Measurements from ENCODE around the gene SLC35F3.
A peak's percentile ranks its signal among the peaks of the same experiment; 100 is the strongest.

Gene SLC35F3

GRCh38 chr1:233912909-233913308 lies 8.4 kb downstream of the SLC35F3 start:
- no peak for DNase-seq

GRCh38 chr1:233916706-233917105 lies 12.2 kb downstream of the SLC35F3 start:
- no peak for DNase-seq

GRCh38 chr1:233919786-233920185 lies 15.3 kb downstream of the SLC35F3 start:
- no peak for DNase-seq

GRCh38 chr1:233928123-233928522 lies 23.6 kb downstream of the SLC35F3 start:
- no peak for DNase-seq

- no peak for DNase-seq
Measured at GRCh38 chr1:233933339-233933738, 28.9 kb downstream of the SLC35F3 start.

- no peak for DNase-seq
Measured at GRCh38 chr1:233935297-233935868, 30.9 kb downstream of the SLC35F3 start.

- DNase-seq = no peak
Measured at GRCh38 chr1:233936422-233936821, 31.9 kb downstream of the SLC35F3 start.

- no peak for DNase-seq
Measured at GRCh38 chr1:233936842-233937241, 32.4 kb downstream of the SLC35F3 start.

- DNase-seq = no peak
Measured at GRCh38 chr1:233938476-233938875, 34.0 kb downstream of the SLC35F3 start.

GRCh38 chr1:233939451-233939850 lies 35.0 kb downstream of the SLC35F3 start:
- no peak for DNase-seq

GRCh38 chr1:233940908-233941307 lies 36.4 kb downstream of the SLC35F3 start:
- DNase-seq = no peak

- DNase-seq = no peak
Measured at GRCh38 chr1:233944601-233945000, 40.1 kb downstream of the SLC35F3 start.

- DNase-seq = peak; percentile 3
Measured at GRCh38 chr1:233945573-233945972, 41.1 kb downstream of the SLC35F3 start.

GRCh38 chr1:233945979-233946378 lies 41.5 kb downstream of the SLC35F3 start:
- no peak for DNase-seq

GRCh38 chr1:233946724-233947123 lies 42.2 kb downstream of the SLC35F3 start:
- no peak for DNase-seq

- DNase-seq = no peak
Measured at GRCh38 chr1:233951804-233952203, 47.3 kb downstream of the SLC35F3 start.

- DNase-seq = no peak
Measured at GRCh38 chr1:233957691-233958090, 53.2 kb downstream of the SLC35F3 start.

- DNase-seq = no peak
Measured at GRCh38 chr1:233959102-233959501, 54.6 kb downstream of the SLC35F3 start.

GRCh38 chr1:233959971-233960370 lies 55.5 kb downstream of the SLC35F3 start:
- DNase-seq = no peak

GRCh38 chr1:233960386-233960785 lies 55.9 kb downstream of the SLC35F3 start:
- DNase-seq = no peak

GRCh38 chr1:233962878-233963277 lies 58.4 kb downstream of the SLC35F3 start:
- DNase-seq = no peak

GRCh38 chr1:233965856-233966255 lies 61.4 kb downstream of the SLC35F3 start:
- DNase-seq = no peak

- no peak for DNase-seq
Measured at GRCh38 chr1:233971753-233972152, 67.3 kb downstream of the SLC35F3 start.

- DNase-seq = no peak
Measured at GRCh38 chr1:233972563-233972950, 68.1 kb downstream of the SLC35F3 start.

- no peak for DNase-seq
Measured at GRCh38 chr1:233972951-233973635, 68.6 kb downstream of the SLC35F3 start.

Measured in activated CD4-positive, alpha-beta T cell treated with anti-CD3 and anti-CD28 coated beads for 48 hours (primary cell).